ENCODE measurements around the gene NSUN4.

GRCh38 chr1:46368791-46369190 is 28.2 kb downstream of the NSUN4 start:
- TF ChIP-seq CTCF (IDR thresholded peaks at IDR 0.05), result no peak
- no peak for TF ChIP-seq POLR2A (IDR thresholded peaks at IDR 0.05)

Measured in lower leg skin (tissue), 3 donors.